ENCODE measurements around the gene DLK1. TPM values are rescaled to one million over a fixed set of nuclear protein-coding genes. Genes with fewer than 3 reads are reported as not detected.

Gene DLK1
- total RNA-seq, 1 donor from 2014 or later: not detected

- Mint-ChIP-seq H3K4me1 (ENCODE audit: low read depth) (no peaks in the 10 kb centered on the region), H3K36me3 (ENCODE audit: low read depth) (no peaks in the 10 kb centered on the region), H3K4me3 (ENCODE audit: low read depth) (no peak overlapping the region), H3K27ac (no peak overlapping the region), H3K27me3 (ENCODE audit: low read depth) (peaks cover 9% of the 10 kb centered on the region), H3K9me3 (no peaks in the 10 kb centered on the region)
- intact Hi-C loops (cut with micrococcal nuclease): no loop called here
- DNase-seq (ENCODE audit: low spot score): no peak
Measured at GRCh38 chr14:100711493-100711892, 15.2 kb upstream of the DLK1 start.

GRCh38 chr14:100712490-100712889 is 14.2 kb upstream of the DLK1 start:
- peaks cover 12% of the 10 kb centered on the region for H3K27me3 Mint-ChIP-seq (ENCODE audit: low read depth)
- H3K4me3 Mint-ChIP-seq (ENCODE audit: low read depth): no peak overlapping the region
- no peak overlapping the region for H3K27ac Mint-ChIP-seq
- H3K4me1 Mint-ChIP-seq (ENCODE audit: low read depth): no peaks in the 10 kb centered on the region
- intact Hi-C loops (cut with micrococcal nuclease): no loop called here
- H3K36me3 Mint-ChIP-seq (ENCODE audit: low read depth): no peaks in the 10 kb centered on the region
- no peak for DNase-seq (ENCODE audit: low spot score)
- no peaks in the 10 kb centered on the region for H3K9me3 Mint-ChIP-seq

- DNase-seq (ENCODE audit: low spot score): no peak
- Mint-ChIP-seq H3K36me3 (ENCODE audit: low read depth) (no peaks in the 10 kb centered on the region), H3K27ac (no peak overlapping the region), H3K27me3 (ENCODE audit: low read depth) (peaks cover 15% of the 10 kb centered on the region), H3K9me3 (no peaks in the 10 kb centered on the region), H3K4me1 (ENCODE audit: low read depth) (no peaks in the 10 kb centered on the region), H3K4me3 (ENCODE audit: low read depth) (no peak overlapping the region)
- intact Hi-C loops (cut with micrococcal nuclease): no loop called here
Measured at GRCh38 chr14:100713705-100714104, 13.0 kb upstream of the DLK1 start.

GRCh38 chr14:100714258-100714892 is 12.3 kb upstream of the DLK1 start:
- H3K4me1 Mint-ChIP-seq (ENCODE audit: low read depth): no peaks in the 10 kb centered on the region
- H3K27ac Mint-ChIP-seq: no peak overlapping the region
- peaks cover 14% of the 10 kb centered on the region for H3K27me3 Mint-ChIP-seq (ENCODE audit: low read depth)
- intact Hi-C loops (cut with micrococcal nuclease): no loop called here
- no peak for DNase-seq (ENCODE audit: low spot score)
- H3K4me3 Mint-ChIP-seq (ENCODE audit: low read depth): no peak overlapping the region
- H3K36me3 Mint-ChIP-seq (ENCODE audit: low read depth): no peaks in the 10 kb centered on the region
- H3K9me3 Mint-ChIP-seq: no peaks in the 10 kb centered on the region

- intact Hi-C loops (cut with micrococcal nuclease): no loop called here
- Mint-ChIP-seq H3K27ac (no peak overlapping the region), H3K9me3 (no peaks in the 10 kb centered on the region), H3K4me3 (ENCODE audit: low read depth) (no peak overlapping the region), H3K27me3 (ENCODE audit: low read depth) (peaks cover 12% of the 10 kb centered on the region), H3K4me1 (ENCODE audit: low read depth) (no peaks in the 10 kb centered on the region), H3K36me3 (ENCODE audit: low read depth) (no peaks in the 10 kb centered on the region)
- no peak for DNase-seq (ENCODE audit: low spot score)
Measured at GRCh38 chr14:100715332-100715731, 11.4 kb upstream of the DLK1 start.

- Mint-ChIP-seq H3K4me3 (ENCODE audit: low read depth) (no peak overlapping the region), H3K4me1 (ENCODE audit: low read depth) (no peaks in the 10 kb centered on the region), H3K27me3 (ENCODE audit: low read depth) (peaks cover 7% of the 10 kb centered on the region), H3K27ac (no peak overlapping the region), H3K36me3 (ENCODE audit: low read depth) (no peaks in the 10 kb centered on the region), H3K9me3 (no peaks in the 10 kb centered on the region)
- DNase-seq (ENCODE audit: low spot score): no peak
- intact Hi-C loops (cut with micrococcal nuclease): no loop called here
Measured at GRCh38 chr14:100715803-100716202, 10.9 kb upstream of the DLK1 start.

GRCh38 chr14:100717386-100717785 is 9.3 kb upstream of the DLK1 start:
- no peaks in the 10 kb centered on the region for H3K4me1 Mint-ChIP-seq (ENCODE audit: low read depth)
- intact Hi-C loops (cut with micrococcal nuclease): no loop called here
- H3K27me3 Mint-ChIP-seq (ENCODE audit: low read depth): peaks cover 6% of the 10 kb centered on the region
- DNase-seq (ENCODE audit: low spot score): no peak
- no peak overlapping the region for H3K27ac Mint-ChIP-seq
- H3K4me3 Mint-ChIP-seq (ENCODE audit: low read depth): no peak overlapping the region
- no peaks in the 10 kb centered on the region for H3K36me3 Mint-ChIP-seq (ENCODE audit: low read depth)
- no peaks in the 10 kb centered on the region for H3K9me3 Mint-ChIP-seq

- no peak overlapping the region for H3K4me3 Mint-ChIP-seq (ENCODE audit: low read depth)
- intact Hi-C loops (cut with micrococcal nuclease): no loop called here
- no peaks in the 10 kb centered on the region for H3K36me3 Mint-ChIP-seq (ENCODE audit: low read depth)
- no peaks in the 10 kb centered on the region for H3K4me1 Mint-ChIP-seq (ENCODE audit: low read depth)
- no peak for DNase-seq (ENCODE audit: low spot score)
- H3K27ac Mint-ChIP-seq: no peak overlapping the region
- H3K27me3 Mint-ChIP-seq (ENCODE audit: low read depth): peaks cover 6% of the 10 kb centered on the region
- no peaks in the 10 kb centered on the region for H3K9me3 Mint-ChIP-seq
Measured at GRCh38 chr14:100719976-100720520, 6.6 kb upstream of the DLK1 start.

GRCh38 chr14:100721568-100721967 is 5.1 kb upstream of the DLK1 start:
- no peak for DNase-seq (ENCODE audit: low spot score)
- H3K27ac Mint-ChIP-seq: no peak overlapping the region
- intact Hi-C loops (cut with micrococcal nuclease): no loop called here
- H3K4me3 Mint-ChIP-seq (ENCODE audit: low read depth): no peak overlapping the region
- no peaks in the 10 kb centered on the region for H3K9me3 Mint-ChIP-seq
- no peaks in the 10 kb centered on the region for H3K4me1 Mint-ChIP-seq (ENCODE audit: low read depth)
- no peaks in the 10 kb centered on the region for H3K36me3 Mint-ChIP-seq (ENCODE audit: low read depth)
- H3K27me3 Mint-ChIP-seq (ENCODE audit: low read depth): peaks cover 17% of the 10 kb centered on the region

GRCh38 chr14:100722367-100722766 is 4.3 kb upstream of the DLK1 start:
- no peaks in the 10 kb centered on the region for H3K9me3 Mint-ChIP-seq
- H3K4me3 Mint-ChIP-seq (ENCODE audit: low read depth): no peak overlapping the region
- H3K27ac Mint-ChIP-seq: no peak overlapping the region
- H3K27me3 Mint-ChIP-seq (ENCODE audit: low read depth): peaks cover 19% of the 10 kb centered on the region
- no peaks in the 10 kb centered on the region for H3K36me3 Mint-ChIP-seq (ENCODE audit: low read depth)
- intact Hi-C loops (cut with micrococcal nuclease): no loop called here
- no peaks in the 10 kb centered on the region for H3K4me1 Mint-ChIP-seq (ENCODE audit: low read depth)
- DNase-seq (ENCODE audit: low spot score): no peak

GRCh38 chr14:100723135-100723829 is 3.4 kb upstream of the DLK1 start:
- Mint-ChIP-seq H3K4me1 (ENCODE audit: low read depth) (no peaks in the 10 kb centered on the region), H3K36me3 (ENCODE audit: low read depth) (no peaks in the 10 kb centered on the region), H3K9me3 (no peaks in the 10 kb centered on the region), H3K4me3 (ENCODE audit: low read depth) (no peak overlapping the region), H3K27ac (no peak overlapping the region), H3K27me3 (ENCODE audit: low read depth) (peaks cover 21% of the 10 kb centered on the region)
- intact Hi-C loops (cut with micrococcal nuclease): no loop called here
- DNase-seq (ENCODE audit: low spot score): no peak

- H3K36me3 Mint-ChIP-seq (ENCODE audit: low read depth): no peaks in the 10 kb centered on the region
- intact Hi-C loops (cut with micrococcal nuclease): no loop called here
- H3K27ac Mint-ChIP-seq: no peak overlapping the region
- no peak overlapping the region for H3K4me3 Mint-ChIP-seq (ENCODE audit: low read depth)
- no peak for DNase-seq (ENCODE audit: low spot score)
- H3K27me3 Mint-ChIP-seq (ENCODE audit: low read depth): peaks cover 25% of the 10 kb centered on the region
- no peaks in the 10 kb centered on the region for H3K4me1 Mint-ChIP-seq (ENCODE audit: low read depth)
- H3K9me3 Mint-ChIP-seq: no peaks in the 10 kb centered on the region
Measured at GRCh38 chr14:100723830-100724437, 2.8 kb upstream of the DLK1 start.

GRCh38 chr14:100724536-100724935 is 2.2 kb upstream of the DLK1 start:
- Mint-ChIP-seq H3K27ac (no peak overlapping the region), H3K36me3 (ENCODE audit: low read depth) (no peaks in the 10 kb centered on the region), H3K27me3 (ENCODE audit: low read depth) (peaks cover 29% of the 10 kb centered on the region), H3K9me3 (no peaks in the 10 kb centered on the region), H3K4me3 (ENCODE audit: low read depth) (no peak overlapping the region), H3K4me1 (ENCODE audit: low read depth) (no peaks in the 10 kb centered on the region)
- no peak for DNase-seq (ENCODE audit: low spot score)
- intact Hi-C loops (cut with micrococcal nuclease): no loop called here

Data from activated T-helper 2 cell treated with anti-CD3 and anti-CD28 coated beads, Interferon-gamma antibody, Interleukin-2, Interleukin-4, amounts not matched to agents 10 μg/mL and 5 μg/mL and 100 μg/mL, durations not matched to agents 14 hours and 24 hours and 36 hours (primary cell).